Upper lobe of left lung (tissue), 6 donors: ENCODE measurements around the gene ST7. TPM values are rescaled to one million over a fixed set of nuclear protein-coding genes. Genes with fewer than 3 reads are reported as not detected.
"Not testable (repeated sequence)": the region's sequence is repeated elsewhere in the genome, so short reads cannot be mapped to it uniquely, and the experiment has no call there.

Experiments used
- ATAC-seq, 2 donors: fragments of 200-7000 bp; cut with Tn5 transposase; one replicate each; pipeline ENCODE4 v1.9.1; 2022; ENCODE audit warnings: mild to moderate bottlenecking in 2 of 2, moderate library complexity in 2 of 2; ENCODE audit not compliant: low FRiP score in 2 of 2
- DNase-seq, 2 donors: peaks; one replicate each; pipeline ENCODE4 v3.0.0-alpha.2; 2019 to 2020
- H3K27ac ChIP-seq, 4 donors: fragments of 200-600 bp; sonication (generic); one replicate each; pipeline ENCODE4 v1.5.1; 2016 to 2019
- H3K27me3 ChIP-seq, 4 donors: fragments of 200-600 bp; sonication (generic); one replicate each; pipeline ENCODE4 v1.5.1; 2017 to 2019
- H3K36me3 ChIP-seq, 4 donors: fragments of 200-600 bp; sonication (generic); one replicate each; pipeline ENCODE4 v1.5.1; 2016 to 2019
- H3K4me1 ChIP-seq, 4 donors: fragments of 200-600 bp; sonication (generic); one replicate each; pipeline ENCODE4 v1.5.1; 2018 to 2019
- H3K4me3 ChIP-seq, 4 donors: fragments of 200-600 bp; sonication (generic); one replicate each; pipeline ENCODE4 v1.5.1; 2017 to 2019; ENCODE audit warnings: mild to moderate bottlenecking in 2 of 4, moderate library complexity in 1 of 4
- H3K9me3 ChIP-seq, 4 donors: fragments of 200-600 bp; sonication (generic); one replicate each; pipeline ENCODE4 v1.5.1; 2018 to 2019
- CTCF ChIP-seq, 6 experiments: fragments of 450-650 bp in 4 of 6; fragments of 200-600 bp in 2 of 6; sonication (generic) in 2 of 6; IDR thresholded peaks; one replicate each; pipeline ENCODE4 v1.5.1; 2016 to 2019; ENCODE audit warnings: antibody characterized with exemption in 6 of 6
- EP300 ChIP-seq, 4 donors: sonication (generic); formaldehyde crosslinking; IDR thresholded peaks; one replicate each; pipeline ENCODE4 v1.5.1; 2017; ENCODE audit warnings: antibody characterized with exemption in 4 of 4, control low read depth in 2 of 4
- POLR2A ChIP-seq, 4 donors: fragments of 450-650 bp; IDR thresholded peaks; one replicate each; pipeline ENCODE4 v1.5.1; 2016 to 2017; ENCODE audit warnings: antibody characterized with exemption in 4 of 4, mild to moderate bottlenecking in 2 of 4
- POLR2AphosphoS5 ChIP-seq, 2 donors: sonication (generic); formaldehyde crosslinking; IDR thresholded peaks; one replicate each; pipeline ENCODE4 v1.5.1; 2017; ENCODE audit warnings: antibody characterized with exemption in 2 of 2
- WGBS, 2 donors: methylation state at CpG; one replicate each; pipeline ENCODE4 v1.1.5; 2017 to 2018; 5-methylcytosine and 5-hydroxymethylcytosine counted together
- total RNA-seq, 6 donors: library from RNA; depleted of rRNA in 4 of 6; stranded (reverse); fragments of >200 nt in 4 of 6; gene quantifications; one replicate each; pipeline versions ENCODE4 v1.1.0 to v1.2.1, GENCODE V29; 2016 to 2021
- donor health status: DM: no; HTN: no; CAD: no; lungs with moderate emphysema.
- donor health status: DM: no; HTN: yes; CAD: no; lungs with severe emphysema.

The ST7 gene
- total RNA-seq, 6 donors from 2014 or later, result 36.0 to 135 (median 73.4) TPM

GRCh38 chr7:116970238-116970910 is 17.1 kb downstream of the ST7 start:
- TF ChIP-seq POLR2A (IDR thresholded peaks at IDR 0.05) (no peak), POLR2AphosphoS5 (IDR thresholded peaks at IDR 0.05) (no peak), EP300 (IDR thresholded peaks at IDR 0.05) (no peak), CTCF (IDR thresholded peaks at IDR 0.05) (no peak)
- DNase-seq, result no peak

GRCh38 chr7:116971153-116971552 is 17.9 kb downstream of the ST7 start:
- H3K4me3 ChIP-seq, H3K36me3 ChIP-seq, H3K9me3 ChIP-seq, ATAC-seq, H3K27ac ChIP-seq, H3K27me3 ChIP-seq, DNase-seq: not testable (repeated sequence)
- peaks cover 0 to 17% (median 8%) of the 10 kb centered on the region in 4 donors for H3K4me1 ChIP-seq

More at GRCh38 chr7:116970238-116970910, 17.1 kb downstream of the ST7 start:
- no peaks in the 10 kb centered on the region for H3K36me3 ChIP-seq
- ATAC-seq, result peak in 1 of 2 donors; percentile 35
- WGBS, 2 donors, result 63 to 79% methylated on average over 3 of the region's 3 CpGs
- no peaks in the 10 kb centered on the region for H3K27me3 ChIP-seq
- no peak overlapping the region for H3K4me3 ChIP-seq
- no peak overlapping the region for H3K27ac ChIP-seq
- no peaks in the 10 kb centered on the region for H3K9me3 ChIP-seq
- H3K4me1 ChIP-seq, result peaks cover 0 to 17% (median 8%) of the 10 kb centered on the region in 4 donors

GRCh38 chr7:116971869-116972268 is 18.6 kb downstream of the ST7 start:
- no peak for ATAC-seq
- H3K4me1 ChIP-seq, result peaks cover 0 to 13% (median 8%) of the 10 kb centered on the region in 4 donors
- H3K36me3 ChIP-seq, result no peaks in the 10 kb centered on the region
- no peaks in the 10 kb centered on the region for H3K9me3 ChIP-seq
- no peak for DNase-seq
- no peaks in the 10 kb centered on the region for H3K27me3 ChIP-seq
- TF ChIP-seq POLR2A (IDR thresholded peaks at IDR 0.05) (no peak), CTCF (IDR thresholded peaks at IDR 0.05) (no peak), POLR2AphosphoS5 (IDR thresholded peaks at IDR 0.05) (no peak), EP300 (IDR thresholded peaks at IDR 0.05) (no peak)
- no peak overlapping the region for H3K27ac ChIP-seq
- H3K4me3 ChIP-seq, result no peak overlapping the region
- 94 to 96% methylated on average over 4 of the region's 4 CpGs for WGBS, 2 donors

- not testable (repeated sequence) for DNase-seq, H3K27me3 ChIP-seq, H3K36me3 ChIP-seq, H3K9me3 ChIP-seq, ATAC-seq, H3K27ac ChIP-seq, H3K4me3 ChIP-seq
- H3K4me1 ChIP-seq, result peaks cover 4 to 11% (median 8%) of the 10 kb centered on the region in 4 donors
- 91 to 97% methylated on average over 3 of the region's 3 CpGs for WGBS, 2 donors
These were observed 21.7 kb downstream of the ST7 start for GRCh38 chr7:116975024-116975423.

GRCh38 chr7:116977172-116977571 is 23.9 kb downstream of the ST7 start:
- WGBS, 2 donors, result 94 to 100% methylated on average over 1 of the region's 1 CpG
- Histone ChIP-seq H3K9me3 (no peaks in the 10 kb centered on the region), H3K4me3 (no peak overlapping the region), H3K27ac (no peak overlapping the region), H3K27me3 (no peaks in the 10 kb centered on the region), H3K36me3 (no peaks in the 10 kb centered on the region), H3K4me1 (peaks cover 0 to 5% (median 3%) of the 10 kb centered on the region in 4 donors)
- TF ChIP-seq POLR2A (IDR thresholded peaks at IDR 0.05) (no peak), EP300 (IDR thresholded peaks at IDR 0.05) (no peak), POLR2AphosphoS5 (IDR thresholded peaks at IDR 0.05) (no peak), CTCF (IDR thresholded peaks at IDR 0.05) (no peak)
- DNase-seq (no peak), ATAC-seq (no peak)

- Histone ChIP-seq H3K4me3 (no peak overlapping the region), H3K9me3 (no peaks in the 10 kb centered on the region), H3K36me3 (no peaks in the 10 kb centered on the region), H3K4me1 (peaks cover 0 to 5% (median 3%) of the 10 kb centered on the region in 4 donors), H3K27ac (no peak overlapping the region), H3K27me3 (no peaks in the 10 kb centered on the region)
- DNase-seq (no peak), ATAC-seq (no peak)
- WGBS, 2 donors, result 59 to 72% methylated on average over 1 of the region's 1 CpG
- TF ChIP-seq EP300 (IDR thresholded peaks at IDR 0.05), result no peak
- no peak for TF ChIP-seq CTCF (IDR thresholded peaks at IDR 0.05)
- TF ChIP-seq POLR2AphosphoS5 (IDR thresholded peaks at IDR 0.05), result no peak
- no peak for TF ChIP-seq POLR2A (IDR thresholded peaks at IDR 0.05)
These were observed 24.7 kb downstream of the ST7 start for GRCh38 chr7:116978006-116978405.
